Activated naive CD8-positive, alpha-beta T cell treated with anti-CD3 and anti-CD28 coated beads, Interleukin-2, amount 50 U/mL, for 24 hours (primary cell): ENCODE measurements around the gene TTLL8.
A peak's percentile ranks its signal among the peaks of the same experiment; 100 is the strongest.

Experiments used
- ATAC-seq: fragments of 150-1000 bp; cut with Tn5 transposase; one replicate; pipeline ENCODE4 v1.10.0; 2021
- DNase-seq: peaks from one replicate; pipeline ENCODE4 v3.0.0; 2021
- H3K27ac Mint-ChIP-seq: one replicate; pipeline ENCODE4 v1.8.0; 2021; ENCODE audit warnings: mild to moderate bottlenecking, mixed read lengths
- H3K27me3 Mint-ChIP-seq: one replicate; pipeline ENCODE4 v1.8.0; 2021; ENCODE audit warnings: mixed read lengths
- H3K36me3 Mint-ChIP-seq: one replicate; pipeline ENCODE4 v1.8.0; 2021; ENCODE audit warnings: low read depth, mixed read lengths
- H3K4me1 Mint-ChIP-seq: one replicate; pipeline ENCODE4 v1.8.0; 2021; ENCODE audit warnings: mixed read lengths
- H3K4me3 Mint-ChIP-seq: one replicate; pipeline ENCODE4 v1.8.0; 2021; ENCODE audit warnings: mild to moderate bottlenecking, moderate library complexity, mixed read lengths
- H3K9me3 Mint-ChIP-seq: one replicate; pipeline ENCODE4 v1.8.0; 2021; ENCODE audit warnings: mixed read lengths

TTLL8 gene

GRCh38 chr22:50058061-50058905 is at the start of gene TTLL8:
TTLL8 (minus strand) TSS chr22:50058298.
- Mint-ChIP-seq H3K9me3 (no peaks in the 10 kb centered on the region), H3K4me1 (no peaks in the 10 kb centered on the region), H3K27ac (no peak within 1 kb of the TSS), H3K4me3 (no peak within 1 kb of the TSS), H3K27me3 (peaks cover 24% of the 10 kb centered on the region), H3K36me3 (no peaks in the 10 kb centered on the region)
- no peak for DNase-seq
- ATAC-seq, result peak; percentile 21

- no peak for ATAC-seq
- Mint-ChIP-seq H3K4me3 (no peak overlapping the region), H3K36me3 (no peaks in the 10 kb centered on the region), H3K27ac (no peak overlapping the region), H3K9me3 (no peaks in the 10 kb centered on the region), H3K4me1 (peaks cover 20% of the 10 kb centered on the region), H3K27me3 (peaks cover 5% of the 10 kb centered on the region)
- DNase-seq, result no peak
Observed at GRCh38 chr22:50107529-50107928, 49.4 kb upstream of the TTLL8 start.

- H3K9me3 Mint-ChIP-seq, result no peaks in the 10 kb centered on the region
- H3K4me1 Mint-ChIP-seq, result peaks cover 6% of the 10 kb centered on the region
- no peaks in the 10 kb centered on the region for H3K36me3 Mint-ChIP-seq
- H3K27ac Mint-ChIP-seq, result no peak overlapping the region
- peak overlapping the region; percentile 50 for H3K4me3 Mint-ChIP-seq
- ATAC-seq, result peak; percentile 63
- DNase-seq, result no peak
- peaks cover 4% of the 10 kb centered on the region for H3K27me3 Mint-ChIP-seq
Observed at GRCh38 chr22:50105208-50106100, 47.4 kb upstream of the TTLL8 start.

GRCh38 chr22:50104141-50104544 is 46.0 kb upstream of the TTLL8 start:
- peaks cover 6% of the 10 kb centered on the region for H3K27me3 Mint-ChIP-seq
- H3K9me3 Mint-ChIP-seq, result no peaks in the 10 kb centered on the region
- ATAC-seq, result no peak
- H3K4me1 Mint-ChIP-seq, result peaks cover 6% of the 10 kb centered on the region
- H3K4me3 Mint-ChIP-seq, result no peak overlapping the region
- no peak for DNase-seq
- H3K36me3 Mint-ChIP-seq, result no peaks in the 10 kb centered on the region
- H3K27ac Mint-ChIP-seq, result no peak overlapping the region

- Mint-ChIP-seq H3K36me3 (no peaks in the 10 kb centered on the region), H3K27me3 (peaks cover 3% of the 10 kb centered on the region), H3K27ac (no peak overlapping the region), H3K9me3 (no peaks in the 10 kb centered on the region), H3K4me1 (peaks cover 6% of the 10 kb centered on the region), H3K4me3 (no peak overlapping the region)
- ATAC-seq (no peak), DNase-seq (no peak)
Observed at GRCh38 chr22:50102946-50103345, 44.8 kb upstream of the TTLL8 start.

- Mint-ChIP-seq H3K27me3 (peaks cover 3% of the 10 kb centered on the region), H3K27ac (no peak overlapping the region), H3K4me3 (no peak overlapping the region), H3K9me3 (no peaks in the 10 kb centered on the region), H3K4me1 (peaks cover 6% of the 10 kb centered on the region), H3K36me3 (no peaks in the 10 kb centered on the region)
- ATAC-seq (no peak), DNase-seq (no peak)
Observed at GRCh38 chr22:50101870-50102565, 43.9 kb upstream of the TTLL8 start.

- no peak overlapping the region for H3K27ac Mint-ChIP-seq
- peaks cover 6% of the 10 kb centered on the region for H3K27me3 Mint-ChIP-seq
- DNase-seq (no peak), ATAC-seq (no peak)
- no peak overlapping the region for H3K4me3 Mint-ChIP-seq
- H3K36me3 Mint-ChIP-seq, result no peaks in the 10 kb centered on the region
- no peaks in the 10 kb centered on the region for H3K4me1 Mint-ChIP-seq
- no peaks in the 10 kb centered on the region for H3K9me3 Mint-ChIP-seq
Observed at GRCh38 chr22:50098052-50098451, 40.0 kb upstream of the TTLL8 start.

GRCh38 chr22:50092342-50092741 is 34.2 kb upstream of the TTLL8 start:
- Mint-ChIP-seq H3K4me3 (no peak overlapping the region), H3K9me3 (no peaks in the 10 kb centered on the region), H3K36me3 (no peaks in the 10 kb centered on the region), H3K27ac (no peak overlapping the region), H3K27me3 (peaks cover 13% of the 10 kb centered on the region), H3K4me1 (no peaks in the 10 kb centered on the region)
- no peak for DNase-seq
- ATAC-seq, result no peak

- Mint-ChIP-seq H3K4me3 (no peak overlapping the region), H3K36me3 (peaks cover 5% of the 10 kb centered on the region), H3K9me3 (no peaks in the 10 kb centered on the region), H3K27me3 (peaks cover 19% of the 10 kb centered on the region), H3K27ac (no peak overlapping the region), H3K4me1 (no peaks in the 10 kb centered on the region)
- no peak for DNase-seq
- no peak for ATAC-seq
Observed at GRCh38 chr22:50091092-50091768, 33.1 kb upstream of the TTLL8 start.

- ATAC-seq, result no peak
Observed at GRCh38 chr22:50090412-50090714, 32.3 kb upstream of the TTLL8 start.

GRCh38 chr22:50089682-50090411 is 31.7 kb upstream of the TTLL8 start, which contains the start of gene MOV10L1:
MOV10L1 (plus strand) TSS chr22:50090006; CDS start chr22:50090089, 83 bp downstream.
- H3K9me3 Mint-ChIP-seq, result no peaks in the 10 kb centered on the region
- no peaks in the 10 kb centered on the region for H3K4me1 Mint-ChIP-seq
- H3K27me3 Mint-ChIP-seq, result peaks cover 17% of the 10 kb centered on the region
- no peak within 1 kb of the TSS for H3K4me3 Mint-ChIP-seq
- ATAC-seq, result no peak
- peak; percentile 30 for DNase-seq
- H3K27ac Mint-ChIP-seq, result no peak within 1 kb of the TSS
- H3K36me3 Mint-ChIP-seq, result peaks cover 5% of the 10 kb centered on the region

More at GRCh38 chr22:50090412-50090714, 32.3 kb upstream of the TTLL8 start:
- H3K27me3 Mint-ChIP-seq, result peaks cover 17% of the 10 kb centered on the region
- H3K4me1 Mint-ChIP-seq, result no peaks in the 10 kb centered on the region
- peaks cover 5% of the 10 kb centered on the region for H3K36me3 Mint-ChIP-seq
- no peak overlapping the region for H3K27ac Mint-ChIP-seq
- no peak for DNase-seq
- H3K4me3 Mint-ChIP-seq, result no peak overlapping the region
- no peaks in the 10 kb centered on the region for H3K9me3 Mint-ChIP-seq

GRCh38 chr22:50089231-50089630 is 31.1 kb upstream of the TTLL8 start:
- no peak overlapping the region for H3K27ac Mint-ChIP-seq
- H3K4me3 Mint-ChIP-seq, result no peak overlapping the region
- no peaks in the 10 kb centered on the region for H3K9me3 Mint-ChIP-seq
- no peaks in the 10 kb centered on the region for H3K4me1 Mint-ChIP-seq
- H3K36me3 Mint-ChIP-seq, result peaks cover 5% of the 10 kb centered on the region
- DNase-seq, result no peak
- peaks cover 17% of the 10 kb centered on the region for H3K27me3 Mint-ChIP-seq
- ATAC-seq, result no peak

- Mint-ChIP-seq H3K4me1 (no peaks in the 10 kb centered on the region), H3K36me3 (peaks cover 5% of the 10 kb centered on the region), H3K4me3 (no peak overlapping the region), H3K9me3 (no peaks in the 10 kb centered on the region), H3K27me3 (peaks cover 17% of the 10 kb centered on the region), H3K27ac (no peak overlapping the region)
- ATAC-seq, result no peak
- DNase-seq, result no peak
Observed at GRCh38 chr22:50088096-50088495, 30.0 kb upstream of the TTLL8 start.
